ENCODE data around the gene PSEN2. TPM values are rescaled to one million over a fixed set of nuclear protein-coding genes. Genes with fewer than 3 reads are reported as not detected.
"Not testable (repeated sequence)": the region's sequence is repeated elsewhere in the genome, so short reads cannot be mapped to it uniquely, and the experiment has no call there.

PSEN2 gene
- total RNA-seq, 1 experiment from 2014 or later, result 6.6 TPM

DNA sequence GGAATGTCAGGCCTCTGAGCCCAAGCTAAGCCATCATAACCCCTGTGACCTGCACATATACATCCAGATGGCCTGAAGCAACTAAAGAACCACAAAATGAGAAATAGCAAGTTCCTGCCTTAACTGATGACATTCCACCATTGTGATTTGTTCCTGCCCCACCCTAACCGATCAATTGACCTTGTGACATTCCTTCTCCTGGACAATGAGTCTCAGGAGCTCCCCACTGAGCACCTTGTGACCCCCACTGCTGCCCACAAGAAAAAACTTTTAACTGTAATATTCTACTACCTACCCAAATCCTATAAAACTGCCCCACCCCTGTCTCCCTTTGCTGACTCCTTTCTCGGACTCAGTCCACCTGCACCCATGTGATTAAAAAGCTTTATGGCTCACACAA, 32.5 kb upstream of the PSEN2 start:
- H3K27ac ChIP-seq (ENCODE audit: low read depth, low read length, poor library complexity, severe bottlenecking); POLR2A ChIA-PET (ENCODE audit: low non-redundant PET); H3K4me3 ChIP-seq (ENCODE audit: low read depth, low read length, poor library complexity, severe bottlenecking); BruUV-seq (replicated peaks); H3K36me3 ChIP-seq (ENCODE audit: insufficient read depth, low read length, poor library complexity, severe bottlenecking); H3K27me3 ChIP-seq (replicated peaks; ENCODE audit: insufficient read depth, low read depth, low read length, poor library complexity); intact Hi-C loops (cut with micrococcal nuclease; ENCODE audit: unreplicated experiment); DNase-seq (ENCODE audit: low spot score); H3K4me1 ChIP-seq (ENCODE audit: insufficient read depth, low read length, poor library complexity, severe bottlenecking); H3K9me3 ChIP-seq (ENCODE audit: low read depth, low read length, poor library complexity, severe bottlenecking): not testable (repeated sequence)
- CTCF ChIA-PET, result interaction anchor here (0.6 kb wide), 1 partner anchor 47 kb away, joined by 8 read pairs; no protein-coding TSS in a partner anchor

DNA sequence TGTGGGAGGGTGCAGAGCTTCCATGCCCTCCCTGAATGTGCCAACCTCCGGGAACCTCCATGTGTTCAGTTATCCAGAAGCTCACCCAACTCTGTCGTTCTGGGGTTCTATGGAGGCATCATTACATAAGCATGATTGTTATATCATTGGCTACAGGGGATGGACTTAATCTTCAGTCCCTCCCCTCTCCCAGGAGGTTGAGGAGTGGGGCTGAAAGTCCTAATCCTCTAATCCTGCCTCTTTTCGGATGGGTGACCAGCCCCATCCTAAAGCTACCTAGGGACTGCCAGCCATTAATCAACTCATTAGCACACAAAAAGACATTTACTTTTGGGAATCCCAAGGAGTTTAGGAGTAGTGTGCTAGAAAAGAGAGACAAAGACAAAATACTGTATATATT, 32.0 kb upstream of the PSEN2 start:
- Histone ChIP-seq H3K4me3 (ENCODE audit: low read depth, low read length, poor library complexity, severe bottlenecking) (no peak overlapping the region), H3K4me1 (ENCODE audit: insufficient read depth, low read length, poor library complexity, severe bottlenecking) (no peaks in the 10 kb centered on the region), H3K27ac (ENCODE audit: low read depth, low read length, poor library complexity, severe bottlenecking) (no peak overlapping the region), H3K9me3 (ENCODE audit: low read depth, low read length, poor library complexity, severe bottlenecking) (no peaks in the 10 kb centered on the region), H3K27me3 (replicated peaks; ENCODE audit: insufficient read depth, low read depth, low read length, poor library complexity) (no peaks in the 10 kb centered on the region), H3K36me3 (ENCODE audit: insufficient read depth, low read length, poor library complexity, severe bottlenecking) (no peaks in the 10 kb centered on the region)
- DNase-seq (ENCODE audit: low spot score), result no peak
- TF ChIP-seq EZH2 (IDR thresholded peaks at IDR 0.05; ENCODE audit: borderline replicate concordance, low read depth, low read length, poor library complexity, severe bottlenecking), result no peak
- TF ChIP-seq, protein P1, sequence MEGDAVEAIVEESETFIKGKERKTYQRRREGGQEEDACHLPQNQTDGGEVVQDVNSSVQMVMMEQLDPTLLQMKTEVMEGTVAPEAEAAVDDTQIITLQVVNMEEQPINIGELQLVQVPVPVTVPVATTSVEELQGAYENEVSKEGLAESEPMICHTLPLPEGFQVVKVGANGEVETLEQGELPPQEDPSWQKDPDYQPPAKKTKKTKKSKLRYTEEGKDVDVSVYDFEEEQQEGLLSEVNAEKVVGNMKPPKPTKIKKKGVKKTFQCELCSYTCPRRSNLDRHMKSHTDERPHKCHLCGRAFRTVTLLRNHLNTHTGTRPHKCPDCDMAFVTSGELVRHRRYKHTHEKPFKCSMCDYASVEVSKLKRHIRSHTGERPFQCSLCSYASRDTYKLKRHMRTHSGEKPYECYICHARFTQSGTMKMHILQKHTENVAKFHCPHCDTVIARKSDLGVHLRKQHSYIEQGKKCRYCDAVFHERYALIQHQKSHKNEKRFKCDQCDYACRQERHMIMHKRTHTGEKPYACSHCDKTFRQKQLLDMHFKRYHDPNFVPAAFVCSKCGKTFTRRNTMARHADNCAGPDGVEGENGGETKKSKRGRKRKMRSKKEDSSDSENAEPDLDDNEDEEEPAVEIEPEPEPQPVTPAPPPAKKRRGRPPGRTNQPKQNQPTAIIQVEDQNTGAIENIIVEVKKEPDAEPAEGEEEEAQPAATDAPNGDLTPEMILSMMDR (conservative IDR thresholded peaks at IDR 0.05; ENCODE audit: low read depth, low read length), result no peak
- ChIA-PET POLR2A (ENCODE audit: low non-redundant PET) (no interaction called here), CTCF (no interaction called here)
- BruUV-seq (replicated peaks), result no TSS peak
- intact Hi-C loops (cut with micrococcal nuclease; ENCODE audit: unreplicated experiment), result no loop called here

DNA sequence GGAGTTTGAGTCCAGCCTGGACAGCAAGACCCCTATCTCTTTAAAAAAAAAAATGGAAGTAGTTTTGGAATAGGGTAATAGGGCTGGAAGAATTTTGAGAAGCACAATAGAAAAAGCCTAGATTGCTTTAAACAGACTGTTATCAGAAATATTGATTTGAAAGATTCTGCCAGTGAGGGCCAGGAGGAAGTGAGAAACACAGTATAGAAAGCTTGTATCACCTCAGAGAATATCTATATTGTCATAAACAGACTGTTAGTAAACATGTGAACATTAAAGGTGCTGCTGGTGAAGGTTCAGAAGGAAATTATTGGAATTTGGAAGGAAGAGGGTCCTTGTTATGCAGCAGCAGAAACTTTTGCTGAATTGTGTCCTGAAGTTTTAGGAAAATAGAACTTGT, 24.8 kb upstream of the PSEN2 start:
- H3K27me3 ChIP-seq (replicated peaks; ENCODE audit: insufficient read depth, low read depth, low read length, poor library complexity), result no peaks in the 10 kb centered on the region
- no peaks in the 10 kb centered on the region for H3K36me3 ChIP-seq (ENCODE audit: insufficient read depth, low read length, poor library complexity, severe bottlenecking)
- no peaks in the 10 kb centered on the region for H3K9me3 ChIP-seq (ENCODE audit: low read depth, low read length, poor library complexity, severe bottlenecking)
- intact Hi-C loops (cut with micrococcal nuclease; ENCODE audit: unreplicated experiment), result no loop called here
- TF ChIP-seq, protein P1 (conservative IDR thresholded peaks at IDR 0.05; ENCODE audit: low read depth, low read length), result no peak
- no peak for TF ChIP-seq EZH2 (IDR thresholded peaks at IDR 0.05; ENCODE audit: borderline replicate concordance, low read depth, low read length, poor library complexity, severe bottlenecking)
- peaks cover 2% of the 10 kb centered on the region for H3K4me1 ChIP-seq (ENCODE audit: insufficient read depth, low read length, poor library complexity, severe bottlenecking)
- H3K27ac ChIP-seq (ENCODE audit: low read depth, low read length, poor library complexity, severe bottlenecking), result no peak overlapping the region
- CTCF ChIA-PET, result no interaction called here
- POLR2A ChIA-PET (ENCODE audit: low non-redundant PET), result no interaction called here
- no TSS peak for BruUV-seq (replicated peaks)
- H3K4me3 ChIP-seq (ENCODE audit: low read depth, low read length, poor library complexity, severe bottlenecking), result no peak overlapping the region
- no peak for DNase-seq (ENCODE audit: low spot score)

DNA sequence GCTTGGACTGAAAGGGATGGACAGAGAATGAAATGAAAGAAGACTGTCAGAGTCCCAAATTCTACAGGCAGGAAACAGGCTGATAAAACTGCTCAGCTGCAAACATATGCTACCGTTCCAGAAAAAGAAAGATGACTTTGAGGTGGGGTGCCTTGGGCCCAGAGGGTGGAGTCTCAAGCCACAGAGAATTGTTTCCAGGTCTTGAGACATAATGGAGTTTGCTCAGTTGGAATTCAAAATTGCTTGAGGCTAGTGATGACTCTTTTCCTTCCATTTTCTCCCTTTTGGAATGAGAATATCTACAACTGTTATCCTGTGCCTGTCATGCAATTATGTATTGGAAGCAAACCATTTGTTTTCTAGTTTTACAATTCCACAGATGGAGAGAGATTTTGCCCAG, 23.6 kb upstream of the PSEN2 start:
- no TSS peak for BruUV-seq (replicated peaks)
- no peaks in the 10 kb centered on the region for H3K27me3 ChIP-seq (replicated peaks; ENCODE audit: insufficient read depth, low read depth, low read length, poor library complexity)

DNA sequence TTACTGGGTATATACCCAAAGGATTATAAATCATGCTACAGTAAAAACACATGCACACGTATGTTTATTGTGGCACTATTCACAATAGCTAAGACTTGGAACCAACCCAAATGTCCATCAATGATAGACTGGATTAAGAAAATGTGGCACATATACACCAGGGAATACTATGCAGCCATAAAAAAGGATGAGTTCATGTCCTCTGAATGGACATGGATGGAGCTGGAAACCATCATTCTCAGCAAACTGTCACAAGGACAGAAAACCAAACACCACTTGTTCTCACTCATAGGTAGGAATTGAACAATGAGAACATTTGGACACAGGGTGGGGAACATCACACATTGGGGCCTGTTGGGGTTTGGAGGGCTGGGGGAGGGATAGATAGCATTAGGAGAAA, 15.9 kb upstream of the PSEN2 start:
- H3K27me3 ChIP-seq (replicated peaks; ENCODE audit: insufficient read depth, low read depth, low read length, poor library complexity); BruUV-seq (replicated peaks): not testable (repeated sequence)

More for the DNA sequence above, 23.6 kb upstream of the PSEN2 start:
- no peak for TF ChIP-seq EZH2 (IDR thresholded peaks at IDR 0.05; ENCODE audit: borderline replicate concordance, low read depth, low read length, poor library complexity, severe bottlenecking)
- TF ChIP-seq, protein P1 (conservative IDR thresholded peaks at IDR 0.05; ENCODE audit: low read depth, low read length), result no peak
- DNase-seq (ENCODE audit: low spot score), result no peak
- no peaks in the 10 kb centered on the region for H3K36me3 ChIP-seq (ENCODE audit: insufficient read depth, low read length, poor library complexity, severe bottlenecking)
- no peak overlapping the region for H3K27ac ChIP-seq (ENCODE audit: low read depth, low read length, poor library complexity, severe bottlenecking)
- peaks cover 2% of the 10 kb centered on the region for H3K4me1 ChIP-seq (ENCODE audit: insufficient read depth, low read length, poor library complexity, severe bottlenecking)
- ChIA-PET CTCF (no interaction called here), POLR2A (ENCODE audit: low non-redundant PET) (interaction anchor here (0.7 kb wide), 1 partner anchor 594 kb away, joined by 3 read pairs; no protein-coding TSS in a partner anchor)
- no peaks in the 10 kb centered on the region for H3K9me3 ChIP-seq (ENCODE audit: low read depth, low read length, poor library complexity, severe bottlenecking)
- no peak overlapping the region for H3K4me3 ChIP-seq (ENCODE audit: low read depth, low read length, poor library complexity, severe bottlenecking)
- intact Hi-C loops (cut with micrococcal nuclease; ENCODE audit: unreplicated experiment), result no loop called here

More for the DNA sequence above, 15.9 kb upstream of the PSEN2 start:
- CTCF ChIA-PET; H3K9me3 ChIP-seq (ENCODE audit: low read depth, low read length, poor library complexity, severe bottlenecking); H3K4me1 ChIP-seq (ENCODE audit: insufficient read depth, low read length, poor library complexity, severe bottlenecking); POLR2A ChIA-PET (ENCODE audit: low non-redundant PET); H3K36me3 ChIP-seq (ENCODE audit: insufficient read depth, low read length, poor library complexity, severe bottlenecking); DNase-seq (ENCODE audit: low spot score); H3K27ac ChIP-seq (ENCODE audit: low read depth, low read length, poor library complexity, severe bottlenecking); H3K4me3 ChIP-seq (ENCODE audit: low read depth, low read length, poor library complexity, severe bottlenecking); intact Hi-C loops (cut with micrococcal nuclease; ENCODE audit: unreplicated experiment): not testable (repeated sequence)

Data from A673 (cell line).